ELF-1 (cell line): Measurements from ENCODE around the gene ADAMTS5.
A peak's percentile ranks its signal among the peaks of the same experiment; 100 is the strongest.

Experiments
- DNase-seq: peaks from one replicate; pipeline ENCODE4 v3.0.0-alpha.2; 2016; ENCODE audit warnings: low read depth, low spot score

Gene ADAMTS5

DNA sequence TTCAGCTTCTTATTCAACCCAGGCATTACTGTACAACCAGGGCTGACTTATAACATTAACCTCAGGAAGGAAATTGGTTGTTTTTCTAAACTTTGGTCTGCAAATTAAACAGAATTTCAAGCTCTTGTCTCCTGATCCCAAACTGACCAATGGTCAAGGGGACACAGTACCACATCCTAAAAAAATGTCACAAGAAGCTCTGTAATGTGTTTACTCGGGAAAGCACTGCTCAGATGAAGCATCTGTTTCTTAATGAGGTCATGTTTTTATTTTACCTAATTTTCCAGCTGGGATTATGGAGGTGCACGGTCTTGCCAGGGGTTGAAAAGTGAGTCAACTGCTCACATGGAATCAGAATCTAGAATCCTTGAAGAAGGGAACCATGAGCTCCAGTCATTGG, 18.7 kb downstream of the ADAMTS5 start:
- no peak for DNase-seq

DNA sequence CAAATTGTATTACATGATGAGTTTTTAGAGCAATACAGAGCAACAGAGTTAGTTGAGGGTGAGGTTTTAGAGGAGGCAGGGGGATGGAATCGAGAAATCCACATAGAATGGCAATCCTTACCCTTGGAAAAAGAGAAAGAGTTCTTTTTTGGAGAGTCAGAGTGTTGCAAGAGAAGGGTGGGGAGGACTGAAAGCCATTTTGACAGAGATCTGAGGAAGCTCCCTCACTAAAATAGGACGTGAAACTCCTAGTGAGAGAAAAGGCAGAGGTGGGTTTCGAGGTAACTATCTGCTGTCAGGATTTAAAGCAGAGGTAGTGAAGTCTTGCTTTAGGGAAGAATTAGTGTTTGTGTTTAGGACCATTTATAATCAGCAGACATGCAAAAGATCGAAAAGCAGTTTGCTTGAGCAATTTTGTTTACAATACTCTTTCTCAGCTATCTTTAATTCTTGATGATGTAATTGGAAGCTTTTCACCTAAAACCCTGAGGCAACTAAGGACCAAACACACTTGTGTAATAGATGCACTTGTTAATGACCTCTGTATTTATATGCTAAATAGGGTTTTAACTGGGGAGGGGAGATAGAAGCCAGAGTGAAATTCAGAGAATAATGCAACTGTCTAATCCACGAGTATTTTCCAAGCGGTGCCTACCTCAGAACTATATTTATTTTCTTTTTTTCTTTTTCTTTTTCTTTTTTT, 20.0 kb downstream of the ADAMTS5 start:
- peak; percentile 13 for DNase-seq

DNA sequence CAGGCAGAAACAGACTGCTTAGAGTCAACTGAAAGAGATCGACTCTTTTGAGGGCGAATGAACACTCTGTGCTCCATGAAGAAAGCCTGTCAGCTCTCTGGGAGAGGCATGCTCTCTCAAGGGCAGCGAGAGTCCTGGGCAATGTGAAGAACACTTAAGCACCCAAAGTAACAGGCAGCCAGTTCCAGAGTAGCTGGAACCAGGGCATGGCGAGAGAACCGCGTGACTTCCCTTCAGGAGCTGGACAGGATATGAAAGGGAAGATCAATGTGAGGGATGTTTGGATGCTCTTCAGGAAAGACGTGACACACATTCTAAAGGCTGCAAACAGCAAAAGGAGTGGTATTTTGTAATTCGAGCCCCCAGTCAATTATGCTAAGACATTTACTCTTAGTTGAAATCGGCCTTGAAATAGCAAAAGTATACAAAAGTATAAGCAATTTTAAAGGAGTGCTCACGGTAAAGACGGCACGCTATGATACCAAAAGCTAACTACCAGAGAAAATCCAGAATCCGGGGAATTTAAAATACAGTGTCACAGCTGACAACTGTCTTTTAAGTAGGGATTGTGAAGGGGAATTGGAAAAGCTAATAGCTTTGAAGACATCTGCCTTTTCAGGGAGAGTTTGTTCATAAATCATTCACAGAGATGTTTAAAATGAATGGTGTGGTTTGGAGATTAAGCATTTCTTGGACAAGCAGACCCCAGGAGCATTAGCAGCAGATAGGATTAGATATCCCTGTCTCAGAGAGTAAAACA, 20.8 kb downstream of the ADAMTS5 start:
- DNase-seq = peak; percentile 22

DNA sequence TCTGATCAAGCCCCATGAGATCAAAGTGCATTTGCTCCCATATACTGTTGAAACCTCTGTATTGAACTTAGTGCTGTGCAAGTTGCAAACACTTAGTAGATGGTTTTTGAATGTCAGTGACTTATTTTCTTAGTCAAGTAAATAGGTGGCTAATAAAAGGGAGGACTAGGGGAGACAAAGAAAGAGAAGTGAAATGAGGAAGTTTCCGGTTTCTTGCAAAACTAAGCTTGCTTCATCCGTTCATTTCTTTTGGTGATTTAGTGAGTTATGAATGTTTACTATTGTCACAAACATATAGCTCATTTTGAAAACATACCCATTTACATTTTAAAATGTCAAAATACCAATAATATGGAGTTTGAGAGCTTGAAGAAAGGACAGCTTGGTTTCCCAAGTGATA, 23.0 kb downstream of the ADAMTS5 start:
- no peak for DNase-seq

DNA sequence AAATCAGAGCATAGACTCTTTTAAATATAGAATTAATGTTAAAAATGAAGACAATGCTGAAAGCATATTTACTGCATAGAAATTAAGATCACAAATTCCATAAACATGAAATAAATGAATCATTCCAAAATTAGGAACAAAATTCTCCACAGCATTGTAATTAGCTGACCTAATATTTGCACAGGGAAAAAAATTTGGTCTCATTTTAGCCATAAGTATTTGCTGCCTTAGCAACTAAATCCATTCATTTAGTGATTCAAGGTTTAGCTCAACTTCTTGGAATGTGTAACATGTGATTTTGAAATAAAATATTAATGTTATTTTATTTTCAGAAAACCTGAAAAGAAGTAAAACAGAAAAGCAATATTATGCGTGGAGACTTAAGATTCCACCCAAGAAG, 25.5 kb downstream of the ADAMTS5 start:
- no peak for DNase-seq

DNA sequence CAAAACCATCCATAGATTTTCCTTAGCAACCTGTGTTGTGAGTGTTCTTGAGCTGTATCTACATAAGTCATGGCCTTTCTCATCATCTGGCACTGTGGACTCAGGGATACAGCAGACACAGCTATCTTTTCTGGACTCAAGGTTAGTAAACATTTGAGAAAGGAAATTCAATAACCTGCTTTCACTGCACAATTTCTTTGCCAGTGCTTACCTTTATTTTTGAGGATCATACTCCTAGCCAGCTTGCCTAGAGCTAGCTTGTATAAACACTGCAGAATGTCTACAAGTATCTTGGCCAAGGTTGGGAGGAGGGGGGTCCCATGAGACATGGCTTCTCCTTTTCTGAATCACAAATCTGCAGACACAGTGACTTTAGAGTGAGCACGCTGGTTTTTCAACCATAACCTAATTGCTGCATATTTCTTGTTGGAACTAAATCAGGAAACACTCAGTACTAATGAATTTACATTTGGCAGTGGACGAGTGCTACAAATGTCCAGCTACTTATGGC, 27.2 kb downstream of the ADAMTS5 start:
- no peak for DNase-seq

DNA sequence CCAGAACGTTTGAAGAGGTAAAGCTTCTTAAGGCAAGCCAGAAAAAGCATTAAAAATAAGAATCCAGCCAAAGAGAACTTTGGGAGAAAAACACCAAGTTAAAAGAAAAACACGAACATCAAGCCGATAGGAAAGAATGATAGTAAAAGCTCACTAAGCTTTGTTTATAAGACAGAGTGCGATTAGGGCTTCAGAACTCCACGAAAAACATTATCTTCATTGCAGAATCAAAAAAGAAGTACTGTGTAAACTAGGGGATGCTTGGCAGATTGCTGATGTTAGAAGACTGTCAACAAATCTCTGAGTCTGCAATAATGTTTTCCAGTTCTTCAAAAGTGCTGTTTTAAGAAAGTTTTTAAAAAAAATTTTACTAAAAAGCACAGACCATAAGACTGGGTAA, 30.2 kb downstream of the ADAMTS5 start:
- no peak for DNase-seq

DNA sequence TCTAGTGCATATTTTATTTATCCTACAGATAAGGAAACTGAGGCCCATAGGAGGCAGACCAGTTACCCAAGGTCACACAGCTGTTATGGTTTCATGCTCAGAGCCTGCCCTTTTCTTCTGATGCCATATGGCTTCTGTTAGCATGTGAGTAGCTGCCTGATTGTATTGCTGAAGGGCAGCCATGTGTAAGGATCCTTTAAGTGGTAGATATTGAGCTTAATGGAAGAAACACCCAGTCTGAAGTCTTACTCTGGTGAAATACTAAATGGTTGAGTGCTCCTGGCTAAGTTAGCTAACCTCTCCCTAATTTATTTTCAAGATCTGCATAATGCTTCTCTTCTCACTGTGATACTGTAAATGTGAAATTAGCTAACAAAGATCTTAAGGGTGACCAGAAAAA, 30.9 kb downstream of the ADAMTS5 start:
- no peak for DNase-seq

DNA sequence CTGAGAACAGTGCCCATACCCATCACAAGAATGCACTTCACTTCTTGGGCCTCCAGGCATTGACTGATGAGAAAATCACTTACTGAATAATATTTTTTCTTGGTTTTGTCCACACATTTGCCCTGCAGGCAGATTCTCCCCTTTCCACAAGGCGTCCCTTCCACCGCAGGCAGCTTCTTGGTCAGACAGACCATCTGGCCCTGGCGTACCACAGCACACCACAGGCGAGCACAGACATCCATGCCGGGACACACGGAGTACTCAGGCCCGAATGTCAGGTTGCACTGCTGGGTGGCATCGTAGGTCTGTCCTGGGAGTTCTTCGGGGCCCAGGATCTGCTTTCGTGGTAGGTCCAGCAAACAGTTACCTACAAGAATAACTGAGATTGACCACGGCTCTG, 32.5 kb downstream of the ADAMTS5 start:
- no peak for DNase-seq

DNA sequence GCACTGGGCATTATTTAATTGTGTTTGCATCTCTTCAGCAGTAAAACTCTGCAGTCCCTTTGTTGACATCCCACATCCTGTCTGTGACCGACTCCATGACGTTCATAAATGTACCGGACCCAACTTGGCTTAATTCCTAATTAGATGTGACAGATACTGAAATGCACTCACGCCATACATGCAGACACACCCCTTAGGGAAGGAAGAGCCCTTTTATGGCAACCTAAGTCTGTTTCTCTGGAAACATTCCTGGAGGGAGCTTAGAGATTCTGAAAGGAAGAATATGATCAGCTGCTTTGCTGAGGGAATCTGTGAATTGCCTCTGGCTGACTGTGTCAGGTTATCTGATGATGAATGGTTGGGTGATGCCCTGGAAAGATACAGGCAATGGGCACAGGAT, 33.4 kb downstream of the ADAMTS5 start:
- no peak for DNase-seq

DNA sequence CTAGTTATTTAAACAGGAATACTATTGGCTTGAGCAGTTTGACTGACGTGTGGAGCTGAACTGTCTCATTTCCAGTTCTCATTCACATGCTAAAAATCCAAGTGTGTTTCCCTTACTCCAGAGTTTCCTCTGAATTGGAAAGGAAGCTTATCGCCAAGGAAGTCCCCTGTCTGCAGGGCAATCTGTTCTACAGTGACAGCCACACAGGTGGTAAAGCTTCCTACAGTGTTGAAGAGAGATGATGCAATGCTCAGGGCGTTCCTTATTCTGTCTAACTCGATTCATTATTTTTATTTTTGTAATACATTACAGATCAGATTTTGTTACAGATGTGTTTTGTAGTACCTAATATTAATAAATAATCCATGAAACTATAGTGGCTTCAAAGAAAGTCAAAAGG, 41.3 kb downstream of the ADAMTS5 start:
- no peak for DNase-seq

DNA sequence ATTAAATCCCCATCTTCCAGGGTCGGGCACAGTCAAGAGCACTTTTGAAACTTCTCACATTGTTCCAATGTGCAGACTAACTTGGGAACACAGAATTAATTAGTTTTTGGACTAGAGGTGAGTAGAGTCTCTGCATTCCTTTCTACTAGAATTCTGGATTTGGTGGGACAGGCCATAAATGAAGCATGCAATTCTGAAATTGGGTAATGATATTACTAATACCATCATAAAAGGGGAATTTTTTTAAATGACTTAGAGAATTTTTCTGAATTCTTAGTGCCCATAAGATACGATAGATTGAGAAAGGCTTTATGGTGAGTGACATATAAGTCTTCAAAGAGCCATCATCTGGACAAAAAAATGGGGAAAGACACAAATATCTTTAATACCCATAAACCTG, 41.8 kb downstream of the ADAMTS5 start:
- DNase-seq = no peak

DNA sequence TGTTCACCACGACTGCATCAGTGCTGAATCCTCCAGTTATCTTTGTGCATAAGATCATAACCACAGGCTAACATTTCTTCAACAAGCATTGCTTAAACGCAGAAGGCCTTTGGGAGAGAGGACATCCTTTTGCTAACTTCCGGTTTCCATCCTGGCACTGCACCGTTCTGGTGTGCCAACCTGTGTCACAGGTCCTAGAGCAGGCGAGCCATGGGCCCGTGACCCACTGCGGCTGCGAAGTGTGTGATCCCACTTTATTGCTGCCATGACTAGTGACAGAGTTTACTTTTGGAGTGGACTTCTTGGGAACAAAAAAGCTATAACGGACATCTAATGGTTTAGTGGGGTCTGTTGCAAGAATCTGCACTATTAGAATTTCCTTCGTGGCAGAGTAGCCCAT, 42.9 kb downstream of the ADAMTS5 start:
- DNase-seq = no peak

DNA sequence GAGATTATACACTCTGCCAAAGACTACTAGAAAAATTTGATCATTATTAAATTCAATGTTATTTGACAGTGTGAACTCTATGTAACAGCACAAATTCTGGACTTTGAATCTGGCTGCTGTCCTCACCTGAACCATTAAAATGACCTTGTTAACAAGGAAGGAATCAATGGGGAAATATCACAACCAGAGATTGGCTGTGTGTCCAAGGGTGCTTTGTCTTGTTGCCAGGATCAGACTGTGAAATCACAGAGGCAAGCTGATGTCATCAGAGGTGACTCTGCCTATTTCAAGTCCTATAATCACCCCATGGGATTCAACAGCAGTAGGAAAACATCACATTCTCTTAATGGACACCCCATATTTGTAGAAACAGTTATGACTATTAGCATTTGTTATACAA, 46.8 kb downstream of the ADAMTS5 start:
- no peak for DNase-seq

DNA sequence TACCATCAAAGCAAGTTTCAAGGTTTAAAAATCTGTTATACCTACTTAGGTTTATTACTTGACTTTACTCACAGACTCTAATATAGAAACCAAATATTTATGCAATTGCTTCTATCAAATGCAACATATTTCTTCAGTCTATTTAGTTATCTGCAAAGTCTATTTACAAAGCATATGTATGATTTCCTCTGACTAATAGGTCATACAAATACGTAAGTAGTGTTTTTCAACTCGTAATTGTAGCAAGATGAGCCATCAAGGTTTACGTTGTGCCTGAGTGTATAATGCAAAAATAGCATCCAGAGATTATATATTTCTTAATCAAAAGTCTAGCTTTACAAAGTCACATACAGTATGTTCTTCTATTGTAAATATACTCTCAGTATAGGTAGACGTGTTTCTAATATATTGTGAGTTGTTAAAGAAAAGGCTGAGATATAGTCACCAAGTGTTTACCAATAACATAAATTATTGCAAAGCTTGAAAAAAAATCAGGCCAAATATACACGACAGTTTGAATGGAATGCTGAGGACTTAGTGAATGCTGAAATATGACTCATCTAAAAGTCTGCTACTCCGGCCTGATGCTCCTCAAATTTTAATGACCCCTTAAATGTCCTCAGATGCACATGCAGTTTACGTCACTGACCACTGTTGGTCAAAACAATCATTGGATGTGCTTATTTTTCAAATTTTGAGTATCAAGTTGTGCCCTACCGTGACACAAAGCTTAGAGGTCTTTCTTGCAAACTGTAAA, 48.4 kb downstream of the ADAMTS5 start:
- no peak for DNase-seq

DNA sequence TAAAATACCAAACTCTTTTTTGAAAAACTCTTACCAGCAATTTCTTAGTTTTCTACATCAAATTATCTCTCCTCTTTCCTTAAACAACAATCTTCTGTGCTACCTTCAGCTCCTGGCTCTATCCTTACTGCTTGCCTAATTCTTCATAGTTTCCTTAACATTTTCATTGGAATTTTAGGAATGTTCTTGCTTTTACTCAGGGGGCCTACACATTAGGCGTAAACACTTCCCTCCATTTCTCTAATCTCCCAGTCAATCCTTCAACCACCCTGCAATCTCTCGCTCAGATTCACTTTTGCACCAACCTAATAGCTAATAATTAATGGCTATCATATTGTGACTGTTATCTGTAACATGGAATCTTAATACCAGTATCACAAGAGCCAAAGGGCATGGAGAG, 50.1 kb downstream of the ADAMTS5 start:
- DNase-seq = no peak

DNA sequence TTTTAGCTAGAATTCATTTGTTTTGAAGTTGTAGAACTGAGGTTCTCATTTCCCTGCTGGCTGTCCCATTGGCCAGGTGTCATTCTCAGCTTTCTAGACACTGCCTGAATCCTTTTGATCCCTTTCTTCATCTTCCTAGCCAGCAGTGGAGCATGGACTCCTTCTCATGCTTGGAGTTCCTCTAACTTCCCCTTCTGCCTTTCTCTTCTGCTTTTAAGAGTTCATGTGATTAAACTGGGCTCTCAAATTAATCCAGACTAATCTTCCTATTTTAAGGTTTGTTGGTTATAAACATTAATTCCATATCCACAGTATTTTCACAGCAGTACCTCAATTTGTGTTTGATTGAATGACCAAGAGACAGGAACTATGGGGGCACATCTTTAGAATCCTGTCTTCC, 52.3 kb downstream of the ADAMTS5 start:
- DNase-seq = no peak

DNA sequence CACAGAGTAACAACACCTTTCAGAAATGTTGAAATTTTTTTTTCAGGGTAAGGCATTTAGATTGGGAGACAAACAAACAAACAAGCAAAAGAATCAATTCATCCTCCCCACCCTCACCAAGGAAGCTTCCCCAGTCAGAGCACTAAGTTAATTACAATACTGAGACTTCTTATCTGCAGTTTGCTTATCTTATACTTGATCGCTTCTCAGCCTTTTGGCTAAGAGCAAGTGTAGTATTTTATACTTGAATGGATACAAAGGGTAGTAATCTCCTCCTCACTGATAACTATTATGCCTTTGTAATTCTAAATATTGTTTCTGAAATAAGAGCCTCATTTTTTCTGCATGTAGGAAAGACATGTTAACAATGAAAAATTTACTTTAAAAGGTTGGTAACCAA, 54.4 kb downstream of the ADAMTS5 start:
- no peak for DNase-seq

DNA sequence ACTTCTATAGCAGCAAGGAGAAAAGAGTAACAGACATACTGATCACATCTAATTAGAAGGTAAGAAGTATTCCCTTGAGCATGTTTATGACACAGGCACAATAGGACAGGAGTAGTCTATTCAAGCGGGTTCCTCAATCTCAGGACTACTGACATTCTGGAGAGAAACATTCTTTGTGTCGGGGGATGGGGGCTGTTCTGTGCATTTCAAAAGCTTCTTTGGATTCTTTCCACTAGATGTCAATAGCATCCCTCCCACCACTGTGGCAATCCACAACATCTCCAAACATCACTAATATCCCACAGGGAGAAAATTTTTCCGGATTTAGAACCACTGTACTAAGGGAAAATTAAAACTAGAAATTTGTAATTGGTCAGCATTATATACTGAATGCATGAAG, 56.9 kb downstream of the ADAMTS5 start:
- DNase-seq = peak; percentile 64

DNA sequence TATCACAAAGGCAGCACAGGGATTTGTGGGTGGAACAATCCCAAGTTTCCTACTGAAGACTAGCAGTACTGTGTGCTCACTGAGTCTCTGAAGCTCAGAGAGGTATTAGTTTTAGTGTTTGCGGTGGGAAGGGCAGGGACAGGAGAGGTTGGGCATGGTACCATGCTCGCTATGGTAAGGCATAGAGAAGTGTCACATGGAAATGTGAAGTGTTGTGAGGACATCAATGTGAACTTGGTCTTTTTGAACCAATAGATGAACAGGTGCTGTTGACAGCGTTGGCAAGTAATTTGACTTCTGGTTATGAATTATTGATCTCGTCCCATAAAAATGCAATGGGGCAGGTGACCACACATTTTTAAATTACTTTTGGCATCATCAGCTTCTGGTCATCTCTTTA, 65.9 kb downstream of the ADAMTS5 start:
- DNase-seq = no peak

DNA sequence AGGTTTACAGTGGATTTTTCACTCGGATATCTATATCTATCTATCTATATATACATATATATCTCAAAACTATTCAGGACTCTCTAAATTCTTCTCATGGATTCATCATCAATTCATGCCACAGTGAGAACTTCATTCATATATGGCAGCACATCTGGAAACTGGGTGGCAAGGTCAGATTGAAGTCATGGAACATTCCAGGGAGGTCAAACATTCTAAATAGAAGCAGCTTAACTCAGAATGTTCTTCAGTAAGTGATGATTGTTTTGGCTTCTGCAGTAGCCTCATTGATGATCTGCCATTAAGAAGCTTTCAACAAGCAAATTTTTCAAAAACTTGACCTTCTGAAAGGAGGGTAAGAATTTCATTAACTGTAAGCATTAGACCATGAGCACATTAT, 74.7 kb downstream of the ADAMTS5 start:
- no peak for DNase-seq

DNA sequence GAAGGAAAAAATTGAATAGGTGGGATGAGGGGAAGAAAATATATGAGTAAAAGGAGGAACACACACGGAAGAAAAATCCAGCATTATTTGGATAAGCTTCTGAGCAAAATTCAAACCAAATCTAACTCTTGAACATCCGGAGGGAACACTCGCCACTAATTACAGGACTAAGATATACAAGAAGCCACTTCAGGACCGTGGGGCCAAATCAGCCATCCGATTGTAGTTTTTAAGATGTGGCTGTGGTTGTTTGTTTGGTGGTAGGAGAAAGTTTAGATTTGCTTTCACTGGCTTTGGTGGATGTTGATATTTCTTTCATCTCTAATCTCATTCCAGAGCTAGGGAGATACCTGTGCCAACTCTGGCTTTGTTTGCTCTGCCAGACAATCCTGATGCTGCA, 78.0 kb downstream of the ADAMTS5 start:
- no peak for DNase-seq

DNA sequence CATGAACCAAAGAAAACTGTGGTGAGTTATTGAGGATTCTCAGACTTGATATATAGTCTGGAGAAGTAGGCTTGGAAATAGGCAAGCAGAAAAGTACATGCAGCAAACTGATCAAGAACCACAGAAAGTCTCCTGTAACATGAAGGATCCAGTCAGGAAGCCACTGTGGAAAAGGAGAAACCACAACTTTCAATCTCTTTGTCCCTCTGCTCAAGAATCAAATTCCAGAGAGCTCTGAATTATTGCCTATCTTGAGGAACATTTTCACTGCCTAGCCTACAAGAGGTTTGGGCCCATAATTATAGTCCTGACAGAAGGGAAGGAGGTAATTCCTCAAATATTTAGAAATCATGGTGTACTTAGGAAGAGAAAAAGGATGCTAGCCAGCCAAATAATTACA, 78.6 kb downstream of the ADAMTS5 start:
- no peak for DNase-seq
